Spleen (tissue), 7 donors: ENCODE results near the gene PKMYT1.

ENCODE experiments used
- CTCF ChIP-seq, 11 experiments: fragments of 200-600 bp in 7 of 11; fragments of 450-650 bp in 4 of 11; sonication (generic) in 4 of 11; IDR thresholded peaks in 8 of 11; conservative IDR thresholded peaks in 3 of 11; 1 replicate in 7 of 11; 2 replicates in 4 of 11; pipeline versions ENCODE4 v1.4.0 to v1.8.0; 2016 to 2021; ENCODE audit warnings: antibody characterized with exemption in 11 of 11, inconsistent platforms in 4 of 11, mild to moderate bottlenecking in 1 of 11
- POLR2AphosphoS5 ChIP-seq, 3 donors: sonication (generic); formaldehyde crosslinking; IDR thresholded peaks; one replicate each; pipeline ENCODE4 v1.5.1; 2017; ENCODE audit warnings: antibody characterized with exemption in 3 of 3
- donor health status: DM: no; HTN: no; CAD: no; lungs with moderate emphysema.
- donor health status: DM: no; HTN: no; CAD: no.
- donor health status: DM: no; HTN: no; CAD: no.

- no peak for TF ChIP-seq CTCF (IDR thresholded peaks at IDR 0.05 in 8 of 11, conservative IDR thresholded peaks at IDR 0.05 in 3 of 11)
- TF ChIP-seq POLR2AphosphoS5 (IDR thresholded peaks at IDR 0.05), result no peak
Measured at GRCh38 chr16:2942045-2942444, 38.2 kb downstream of the PKMYT1 start.
